GM21381 (cell line): Measurements from ENCODE around the gene BRICD5.
"Not testable (repeated sequence)": the region's sequence is repeated elsewhere in the genome, so short reads cannot be mapped to it uniquely, and the experiment has no call there.

Source experiments
- ATAC-seq: cut with Tn5 transposase; IDR thresholded peaks from one replicate; pipeline ENCODE4 v1.9.1; 2021; ENCODE audit warnings: mild to moderate bottlenecking, moderate library complexity; ENCODE audit not compliant: unreplicated experiment

BRICD5 gene

DNA sequence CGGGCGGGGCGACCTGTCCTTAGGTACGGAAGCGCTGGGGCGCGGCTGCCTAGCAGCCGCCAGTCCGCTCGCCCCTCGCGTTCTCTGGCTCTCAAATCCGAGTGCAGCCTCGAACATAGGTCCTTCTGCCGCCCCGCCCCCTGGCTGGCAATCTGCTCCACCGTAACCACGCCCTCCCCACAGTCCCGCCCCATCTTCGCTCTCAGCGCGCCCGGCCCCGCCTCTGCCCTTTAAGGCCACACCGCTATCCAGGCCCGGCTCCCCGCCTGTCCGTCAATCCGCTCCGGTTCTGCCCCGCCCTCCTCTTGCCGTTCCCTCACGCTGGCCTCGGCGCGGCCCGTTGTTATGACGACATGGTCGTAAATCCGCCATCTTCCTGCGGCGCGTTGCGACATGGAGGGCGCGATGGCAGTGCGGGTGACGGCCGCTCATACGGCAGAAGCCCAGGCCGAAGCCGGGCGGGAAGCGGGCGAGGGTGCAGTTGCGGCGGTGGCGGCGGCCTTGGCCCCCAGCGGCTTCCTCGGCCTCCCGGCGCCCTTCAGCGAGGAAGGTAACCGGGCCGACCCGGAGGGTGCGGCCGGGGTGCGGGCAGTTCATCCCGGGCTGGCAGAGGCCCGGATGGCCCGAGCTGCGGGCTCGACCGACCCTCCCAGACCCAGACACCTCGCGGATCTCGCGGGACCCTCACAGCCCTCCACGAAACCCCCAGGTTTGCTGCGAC is 12.7 kb upstream of the BRICD5 start, which contains the start of gene E4F1:
Gene E4F1 (plus strand): TSS at position 371 of the 721 bp plus-strand sequence. CDS start 23 bp downstream, at position 394.
- ATAC-seq: peak; percentile 96

DNA sequence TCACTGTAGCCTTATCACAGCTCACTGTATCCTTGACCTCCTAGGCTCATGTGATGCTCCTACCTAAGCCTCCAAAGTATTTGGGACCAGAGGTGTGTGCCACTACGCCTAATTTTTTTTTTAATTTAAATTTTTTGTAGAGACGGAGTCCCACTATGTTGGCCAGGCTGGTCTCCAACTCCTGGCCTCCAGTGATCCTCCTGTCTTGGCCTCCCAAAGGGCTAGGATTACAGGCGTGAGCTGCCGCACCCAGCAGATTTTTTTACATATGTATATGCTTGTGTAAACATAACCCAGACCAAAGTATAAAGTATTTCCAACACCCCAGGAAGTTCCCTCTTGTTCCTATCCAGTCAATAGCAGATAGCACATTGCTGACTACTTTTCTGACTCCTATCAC is 5.7 kb upstream of the BRICD5 start:
- no peak for ATAC-seq

DNA sequence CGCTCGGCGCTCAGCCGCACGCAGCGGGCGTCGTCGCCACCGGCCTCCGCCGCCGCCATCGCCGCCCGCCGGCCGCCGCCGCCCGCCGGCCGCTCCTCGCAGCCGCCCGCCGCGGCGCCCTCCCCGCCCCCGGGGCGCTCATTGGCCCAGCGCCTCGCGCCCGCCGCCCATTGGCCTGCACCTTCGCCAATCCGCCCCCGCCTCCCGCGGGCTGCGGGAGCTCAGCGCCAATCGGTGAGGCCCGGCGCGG is 4.0 kb upstream of the BRICD5 start, which contains the start of gene PGP:
Gene PGP (minus strand): TSS at position 122 of the 250 bp plus-strand sequence. CDS start 63 bp downstream, at position 59.
- ATAC-seq: peak; percentile 78

DNA sequence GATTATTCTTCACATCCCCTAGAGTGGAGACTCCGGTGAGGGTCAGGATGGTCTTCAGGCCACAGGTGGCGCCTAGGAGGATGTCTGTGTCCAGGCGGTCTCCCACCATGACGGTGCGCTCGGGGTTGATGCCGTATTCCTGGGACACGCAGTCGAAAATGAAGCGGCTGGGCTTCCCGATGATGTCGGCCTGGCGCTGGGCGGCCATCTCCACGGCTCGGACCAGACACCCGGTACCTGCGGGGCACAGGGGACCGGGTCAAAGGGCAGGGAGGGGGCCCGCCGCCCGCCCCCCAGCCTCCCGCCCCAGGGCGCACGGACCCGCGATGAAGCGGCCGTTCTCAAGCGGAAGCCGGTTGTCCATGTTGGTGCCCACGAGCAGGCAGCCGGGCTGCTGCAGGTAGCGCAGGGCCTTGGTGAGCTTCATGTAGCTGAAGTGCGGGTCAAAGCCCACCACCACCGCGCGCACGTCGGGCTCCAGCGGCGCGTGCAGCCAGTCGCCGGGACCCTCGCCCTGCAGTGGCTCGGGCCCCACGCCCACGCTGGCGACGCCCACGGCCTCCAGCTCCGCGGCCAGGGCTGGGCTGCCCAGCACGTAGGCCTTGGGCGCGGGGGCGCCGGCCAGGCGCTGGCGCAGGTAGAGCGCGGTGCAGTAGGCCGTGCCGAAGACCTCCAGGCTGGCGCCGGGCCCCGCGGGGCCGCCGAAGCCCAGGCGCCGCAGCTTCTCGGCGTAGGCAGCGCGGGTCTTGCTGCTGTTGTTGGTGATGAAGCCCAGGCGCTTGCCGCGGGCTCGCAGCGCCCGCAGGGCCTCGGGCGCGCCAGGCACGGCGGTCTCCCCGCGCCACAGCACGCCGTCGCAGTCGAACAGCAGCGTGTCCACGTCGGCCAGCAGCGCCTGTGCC is 3.4 kb upstream of the BRICD5 start:
- peak; percentile 1 for ATAC-seq

DNA sequence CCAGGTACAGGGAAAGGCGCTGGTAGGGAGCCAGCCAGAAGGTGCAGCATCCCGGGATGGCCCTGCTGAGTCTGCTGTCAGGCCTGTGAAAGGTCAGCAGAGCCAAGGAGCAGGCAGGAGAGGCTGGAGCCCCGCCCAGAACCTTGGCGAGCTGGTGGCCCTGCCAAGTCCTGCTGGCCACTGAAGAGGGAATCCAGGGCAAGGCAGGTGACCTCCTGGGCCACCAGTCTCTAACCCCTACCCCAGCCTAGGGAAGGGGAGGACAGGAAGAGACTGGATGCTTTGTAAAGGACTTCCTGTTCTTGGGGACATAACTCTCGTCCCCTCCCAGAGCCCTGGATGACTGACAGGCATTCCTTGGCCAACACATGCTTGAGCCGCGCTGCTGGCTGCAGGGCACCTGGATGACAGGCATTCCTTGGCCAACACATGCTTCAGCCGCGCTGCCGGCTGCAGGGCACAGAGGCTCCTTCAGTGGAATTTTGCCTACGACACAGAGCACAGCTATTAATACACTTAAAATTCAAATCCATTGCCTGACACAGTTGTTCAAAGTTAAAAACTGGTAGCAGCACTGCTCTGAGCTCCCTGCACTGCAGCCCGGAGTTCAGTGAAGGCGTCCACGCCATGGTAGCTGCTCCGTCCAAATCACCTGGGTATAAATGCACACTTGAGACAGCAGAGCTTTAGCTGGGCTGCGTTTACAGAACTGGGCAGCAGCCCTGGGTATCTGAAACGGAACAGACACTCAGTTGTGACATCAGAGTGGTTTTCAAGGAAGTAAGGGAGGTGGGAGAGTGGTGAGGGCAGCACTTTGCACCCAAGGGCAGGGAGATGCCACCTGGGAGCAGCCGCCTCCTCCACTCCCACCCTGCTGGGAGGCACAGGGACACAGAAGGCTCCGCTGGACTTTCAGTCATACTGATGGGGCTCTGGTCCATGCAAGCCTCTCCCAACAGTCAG is 2.0 kb upstream of the BRICD5 start:
- no peak for ATAC-seq

DNA sequence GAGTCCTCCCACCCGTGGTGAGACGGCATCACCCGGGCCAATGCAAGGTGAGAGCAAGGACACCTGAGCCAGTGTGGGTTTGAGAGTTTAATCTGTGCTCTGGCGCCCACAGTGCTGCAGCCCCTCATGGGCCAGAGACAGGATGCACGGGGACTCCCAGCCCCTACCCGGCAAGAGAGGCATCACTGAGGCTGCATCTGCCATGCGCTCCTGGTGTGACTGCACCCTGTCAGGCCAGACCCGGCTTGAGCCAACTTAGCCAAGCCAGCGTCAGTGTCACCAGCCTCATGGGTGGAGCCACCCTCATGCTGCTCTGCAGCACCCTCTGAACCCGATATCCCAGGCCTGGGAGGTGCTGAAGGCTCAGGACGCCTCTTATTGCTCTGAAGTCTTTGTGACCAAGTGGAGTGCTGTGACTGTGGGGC is 1.3 kb upstream of the BRICD5 start:
- ATAC-seq: no peak

DNA sequence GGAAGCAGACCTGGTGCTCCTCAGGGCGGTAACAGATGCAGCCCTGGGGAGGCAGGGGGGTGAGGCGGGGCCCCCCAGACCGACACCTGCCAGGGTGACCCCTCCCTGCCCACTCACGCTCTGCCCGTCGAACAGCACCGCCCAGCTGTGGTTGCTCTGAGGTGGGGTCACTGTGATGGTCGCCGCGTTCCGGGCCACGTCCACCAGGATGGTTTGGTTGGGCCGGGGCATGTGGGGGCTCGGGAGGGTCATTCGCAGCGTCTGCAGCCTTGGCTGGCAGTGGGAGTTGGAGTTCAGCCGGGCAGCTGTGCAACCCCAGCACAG is 692 bp downstream of the BRICD5 start:
- ATAC-seq: no peak

DNA sequence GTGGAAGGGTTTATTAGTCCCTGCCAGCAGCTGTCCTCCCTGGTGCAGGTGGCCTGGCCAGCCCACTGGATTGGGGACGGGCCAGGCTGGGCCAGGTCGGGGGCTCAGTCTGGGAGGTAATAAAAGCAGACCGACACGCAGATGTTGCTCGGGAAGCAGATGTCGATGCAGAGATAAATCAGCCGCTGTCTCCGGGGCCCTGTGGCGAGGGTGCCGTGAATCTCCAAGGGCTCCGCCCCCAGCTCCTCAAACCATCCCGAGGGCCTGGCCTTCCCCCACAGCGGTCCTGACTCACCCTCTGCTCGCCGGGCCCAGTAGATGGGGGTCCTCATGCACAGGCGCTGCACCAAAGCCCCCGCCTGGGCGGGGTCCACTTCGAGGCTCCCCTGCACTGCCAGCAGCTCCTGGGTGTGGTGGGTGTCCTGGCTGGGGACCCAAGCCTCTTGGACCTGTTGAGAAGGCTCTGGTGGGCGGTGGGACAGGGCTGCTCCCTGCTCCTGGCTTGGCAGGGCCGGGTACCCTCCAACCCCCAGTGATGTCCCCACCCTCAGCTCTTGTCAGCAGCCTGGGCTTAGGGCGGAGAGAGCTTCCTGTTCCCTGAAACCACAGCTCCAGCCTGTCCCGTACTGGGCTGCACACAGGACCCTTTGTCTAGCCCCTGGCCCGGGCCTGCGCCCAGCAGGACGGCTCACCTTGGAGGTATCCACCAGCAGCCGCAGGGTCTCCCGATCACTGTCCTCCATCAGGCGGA is 1.2 kb downstream of the BRICD5 start:
- ATAC-seq: no peak

DNA sequence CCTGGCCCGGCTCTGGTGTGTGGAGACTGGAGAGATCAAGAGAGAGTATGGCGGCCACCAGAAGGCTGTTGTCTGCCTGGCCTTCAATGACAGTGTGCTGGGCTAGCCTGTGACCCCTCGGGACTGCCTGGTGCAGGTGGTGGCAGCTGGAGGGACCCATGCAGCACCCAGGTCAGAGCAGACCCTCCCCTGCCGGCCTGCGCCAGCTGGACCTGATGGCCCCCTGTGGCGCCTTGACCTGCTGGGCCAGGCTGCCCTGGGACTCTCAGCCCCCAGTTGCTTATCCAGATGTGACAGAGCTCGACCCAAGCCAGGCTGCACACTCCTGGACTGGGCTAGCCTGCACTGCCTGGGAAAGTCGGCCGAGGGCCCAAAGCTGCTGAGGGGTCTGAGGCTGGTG is 1.9 kb downstream of the BRICD5 start:
- ATAC-seq: no peak

DNA sequence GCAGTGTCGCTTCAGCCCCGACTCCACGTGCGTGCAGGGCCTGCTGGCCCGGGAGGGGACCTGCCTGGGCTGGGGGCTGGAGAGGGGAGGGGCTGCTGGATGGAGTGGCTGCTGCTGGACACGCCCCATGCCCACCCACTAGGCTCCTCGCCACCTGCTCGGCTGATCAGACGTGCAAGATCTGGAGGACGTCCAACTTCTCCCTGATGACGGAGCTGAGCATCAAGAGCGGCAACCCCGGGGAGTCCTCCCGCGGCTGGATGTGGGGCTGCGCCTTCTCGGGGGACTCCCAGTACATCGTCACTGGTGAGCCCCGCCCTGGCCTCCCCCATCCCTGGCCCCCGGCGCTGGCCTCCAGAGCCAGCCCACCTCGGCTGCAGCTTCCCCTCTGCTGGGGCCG is 2.4 kb downstream of the BRICD5 start:
- ATAC-seq: no peak

DNA sequence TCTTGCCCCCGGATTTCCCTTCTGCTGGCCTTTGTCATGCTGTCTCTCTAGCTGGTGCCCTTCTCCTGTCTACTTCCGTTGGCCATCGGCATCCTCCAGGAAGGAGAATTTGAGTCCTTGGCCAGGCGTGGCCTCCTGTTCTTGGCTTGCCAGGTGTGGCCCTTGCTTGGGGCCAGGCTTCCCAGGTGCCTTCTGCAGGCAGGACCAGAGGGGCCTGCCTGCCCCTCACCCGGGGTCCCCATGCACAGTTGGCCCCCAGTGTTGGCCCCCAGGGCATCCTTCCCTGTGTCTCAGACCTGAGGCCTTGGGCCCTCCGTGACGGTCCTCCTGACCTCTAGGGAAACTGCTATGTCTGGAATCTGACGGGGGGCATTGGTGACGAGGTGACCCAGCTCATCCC is 2.8 kb downstream of the BRICD5 start:
- no peak for ATAC-seq

DNA sequence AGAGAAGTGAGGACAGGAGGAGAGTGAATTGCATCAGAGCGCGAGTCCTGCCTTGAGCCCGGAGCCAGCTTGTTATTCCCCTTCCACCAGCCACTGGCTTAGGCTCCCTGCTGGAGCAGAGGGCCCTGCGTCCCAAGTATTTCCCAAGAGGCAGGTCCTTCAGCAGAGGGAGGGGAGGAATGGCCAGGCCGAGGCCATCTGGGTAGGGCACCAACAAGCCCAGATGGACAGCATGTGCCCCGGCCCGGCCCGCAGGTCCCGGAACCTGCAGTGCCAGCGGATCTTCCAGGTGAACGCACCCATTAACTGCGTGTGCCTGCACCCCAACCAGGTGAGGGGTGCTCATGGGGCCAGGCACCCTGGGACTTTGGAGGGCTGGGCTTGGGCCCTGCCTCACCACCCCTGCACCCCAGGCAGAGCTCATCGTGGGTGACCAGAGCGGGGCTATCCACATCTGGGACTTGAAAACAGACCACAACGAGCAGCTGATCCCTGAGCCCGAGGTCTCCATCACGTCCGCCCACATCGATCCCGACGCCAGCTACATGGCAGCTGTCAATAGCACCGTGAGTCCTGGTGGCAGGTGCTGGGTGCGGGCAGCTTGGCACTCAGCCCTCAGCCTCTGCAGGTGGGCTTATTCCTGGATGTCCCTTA is 3.8 kb downstream of the BRICD5 start:
- ATAC-seq: no peak

DNA sequence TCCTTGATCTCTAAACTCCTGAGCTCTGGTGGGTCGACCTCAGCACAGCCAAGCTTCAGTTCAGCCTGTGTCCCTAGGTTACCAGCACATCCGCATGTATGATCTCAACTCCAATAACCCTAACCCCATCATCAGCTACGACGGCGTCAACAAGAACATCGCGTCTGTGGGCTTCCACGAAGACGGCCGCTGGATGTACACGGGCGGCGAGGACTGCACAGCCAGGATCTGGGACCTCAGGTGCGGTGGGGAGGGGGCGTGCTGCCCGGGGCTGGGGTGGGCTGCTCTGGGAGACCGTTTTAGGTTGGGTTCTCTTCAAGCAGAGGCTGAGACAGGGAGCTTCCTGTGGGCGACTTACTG is 4.3 kb downstream of the BRICD5 start:
- ATAC-seq: no peak

DNA sequence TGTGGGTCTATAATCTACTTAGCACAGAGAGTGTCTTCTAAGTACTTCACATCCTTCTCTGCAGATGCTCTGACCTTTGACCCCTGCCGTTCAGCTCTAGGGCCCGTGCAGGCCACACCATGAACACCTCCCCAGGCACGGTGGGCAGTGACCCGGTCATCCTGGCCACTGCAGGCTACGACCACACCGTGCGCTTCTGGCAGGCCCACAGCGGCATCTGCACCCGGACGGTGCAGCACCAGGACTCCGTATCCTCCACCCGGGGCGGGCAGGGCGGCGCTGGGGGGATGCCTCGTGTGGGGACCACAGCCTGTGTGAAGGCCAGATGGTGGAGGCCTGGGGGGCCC is 4.7 kb downstream of the BRICD5 start:
- ATAC-seq: peak; percentile 10

DNA sequence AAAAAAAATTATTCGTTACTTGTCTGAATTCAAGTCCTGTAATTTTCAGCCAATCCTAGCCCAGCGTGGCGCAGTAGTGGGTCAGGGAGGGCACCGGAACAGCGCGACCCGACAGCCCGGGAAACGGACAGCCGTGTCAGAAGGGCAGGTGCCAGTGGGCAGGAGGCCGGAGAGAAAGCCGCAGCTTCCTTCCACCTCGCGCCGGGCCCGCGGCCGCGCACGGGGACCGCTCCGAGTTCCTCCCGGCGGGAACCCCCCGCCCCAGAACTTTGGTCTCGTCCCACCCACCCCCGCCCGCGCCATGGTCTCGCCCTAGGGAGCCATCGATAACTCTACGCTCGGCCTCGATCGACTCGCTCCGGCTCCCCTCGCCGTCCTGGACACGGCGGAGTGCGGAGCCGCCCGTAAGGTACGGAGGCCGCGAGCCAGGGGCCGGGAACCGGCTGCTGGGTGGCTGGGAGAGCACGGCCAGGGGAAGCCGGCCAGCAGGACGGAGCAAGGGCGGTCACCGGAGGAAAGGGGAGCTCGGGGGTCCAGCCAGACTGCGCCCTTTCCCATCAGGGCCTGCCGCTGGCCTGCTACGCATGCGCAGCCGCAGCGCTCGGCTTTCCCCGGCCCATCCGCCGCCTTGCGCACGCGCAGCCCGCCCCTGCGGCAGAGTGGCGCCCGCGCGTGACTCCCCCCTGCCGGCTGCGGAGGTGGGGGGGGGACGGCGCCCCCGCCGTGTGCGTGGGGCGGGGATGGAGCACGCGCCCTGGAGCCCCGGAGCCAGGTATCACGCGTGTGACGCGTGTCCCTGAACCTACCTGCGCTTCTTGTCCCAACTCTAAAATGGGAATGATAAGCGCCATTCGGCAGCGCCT is 5.3 kb downstream of the BRICD5 start, which contains the start of gene MLST8:
Gene MLST8 (plus strand): TSS at position 351 of the 863 bp plus-strand sequence. CDS start 632 bp downstream, outside the sequence.
- ATAC-seq: peak; percentile 71

DNA sequence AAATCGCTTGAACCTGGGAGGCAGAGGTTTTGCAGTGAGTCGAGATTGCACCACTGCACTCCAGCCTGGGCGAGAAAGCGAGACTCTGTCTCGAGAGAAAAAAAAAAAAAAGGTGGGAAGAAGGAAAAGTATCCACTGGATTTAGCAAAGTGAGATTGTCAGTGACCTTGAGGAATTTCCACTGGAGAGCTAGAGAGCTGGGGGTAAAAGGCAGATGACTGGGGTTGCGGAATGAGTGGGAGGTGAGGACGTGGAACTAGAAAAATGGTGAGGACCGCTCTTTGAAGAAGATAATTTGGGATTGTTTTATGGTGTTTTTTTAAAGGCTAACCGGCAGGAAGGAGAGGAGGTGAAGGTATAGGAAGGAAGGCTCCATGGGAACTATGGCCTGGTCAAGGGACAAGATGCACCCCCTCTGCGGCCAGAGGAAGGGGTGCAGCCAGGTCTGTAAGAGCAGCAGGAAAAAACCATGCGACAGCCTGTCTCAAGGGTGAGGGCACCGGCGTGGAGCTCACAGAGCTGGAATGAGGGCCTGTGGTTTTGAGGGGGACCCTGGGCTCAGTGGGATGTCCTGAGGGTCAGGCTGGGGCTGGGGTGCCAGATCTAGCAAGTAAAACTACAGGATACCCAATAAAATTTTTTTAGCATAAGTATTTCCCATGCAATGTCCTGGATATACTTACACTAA is 6.1 kb downstream of the BRICD5 start:
- no peak for ATAC-seq

DNA sequence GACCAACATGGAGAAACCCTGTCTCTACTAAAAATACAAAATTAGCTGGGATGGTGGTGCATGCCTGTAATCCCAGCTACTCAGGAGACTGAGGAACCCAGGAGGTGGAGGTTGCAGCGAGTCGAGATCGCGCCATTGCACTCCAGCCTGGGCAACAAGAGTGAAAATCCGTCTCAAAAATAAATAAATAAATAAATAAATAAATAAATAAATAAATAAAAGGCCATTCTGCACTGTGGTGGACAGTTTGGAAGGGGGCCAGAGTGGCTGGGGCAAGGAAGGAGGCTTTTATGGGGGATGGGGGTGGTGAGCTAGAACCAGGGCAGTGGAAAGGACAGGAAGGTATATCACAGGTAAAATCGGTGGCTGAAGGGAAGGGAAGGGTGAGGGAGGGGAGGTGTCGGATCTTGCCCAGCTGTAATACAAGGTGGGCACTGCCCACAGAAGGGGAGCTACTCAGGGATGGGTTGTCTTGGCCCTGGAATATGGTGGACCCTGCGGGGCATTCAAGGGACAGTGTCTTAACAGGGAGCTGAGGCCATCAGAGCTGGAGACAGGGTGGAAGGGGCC is 7.5 kb downstream of the BRICD5 start:
- not testable (repeated sequence) for ATAC-seq

DNA sequence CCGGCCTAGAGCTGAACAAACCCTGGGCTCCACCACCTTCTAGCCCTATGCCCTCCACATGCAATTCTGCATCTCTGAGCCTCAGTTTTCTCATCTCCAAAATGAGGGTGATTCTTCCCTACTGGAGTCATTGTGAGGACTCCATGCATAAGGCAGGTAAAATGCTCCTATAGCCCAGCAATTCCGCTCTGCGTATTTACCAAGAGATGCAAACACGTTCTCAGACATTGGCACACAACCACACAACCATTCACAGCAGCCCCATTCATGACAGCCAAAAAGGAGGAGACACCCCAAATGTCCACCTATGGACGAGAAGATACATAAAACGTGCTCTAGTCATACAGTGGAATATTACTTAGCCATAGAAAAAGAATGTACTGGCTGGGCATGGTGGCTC is 10.3 kb downstream of the BRICD5 start:
- ATAC-seq: no peak
